K562 (cell line): ENCODE data around the gene NACC1. TPM values are rescaled to one million over a fixed set of nuclear protein-coding genes. Genes with fewer than 3 reads are reported as not detected.

ENCODE experiments used
- ARID1B ChIP-seq: fragments of 450-650 bp; IDR thresholded peaks from 2 replicates; pipeline ENCODE4 v1.6.1; 2016; ENCODE audit warnings: antibody characterized with exemption, mild to moderate bottlenecking, inconsistent platforms
- CREM ChIP-seq: IDR thresholded peaks from 2 replicates; pipeline ENCODE4 v1.6.1; 2014; ENCODE audit warnings: antibody characterized with exemption, low read depth
- ELF4 ChIP-seq: fragments of 450-650 bp; formaldehyde crosslinking; IDR thresholded peaks from 2 replicates; pipeline ENCODE4 v1.4.0; 2022; ENCODE audit warnings: missing genetic modification characterization
- FOXK2 ChIP-seq, 2 experiments: fragments of 450-650 bp; IDR thresholded peaks in 1 of 2; conservative IDR thresholded peaks in 1 of 2; 2 replicates each; pipeline ENCODE4 v1.6.1; 2016; ENCODE audit warnings: low read depth in 2 of 2, mild to moderate bottlenecking in 1 of 2
- L3MBTL2 ChIP-seq: fragments of 450-650 bp; IDR thresholded peaks from 2 replicates; pipeline ENCODE4 v1.6.1; 2016; ENCODE audit warnings: mild to moderate bottlenecking, moderate library complexity
- MAZ ChIP-seq, 2 experiments: fragments of 450-650 bp in 1 of 2; sonication (generic) in 1 of 2; formaldehyde crosslinking; IDR thresholded peaks in 1 of 2; conservative IDR thresholded peaks in 1 of 2; 2 replicates each; pipeline versions ENCODE4 v1.4.0 to v1.5.0; 2020; ENCODE audit warnings: mild to moderate bottlenecking in 1 of 2, missing genetic modification reagents in 1 of 2
- RBM14 ChIP-seq: fragments of 200-400 bp; formaldehyde crosslinking; IDR thresholded peaks from 2 replicates; pipeline ENCODE4 v1.6.1; 2018; ENCODE audit warnings: low read depth, mild to moderate bottlenecking, low read length, moderate library complexity, borderline replicate concordance; ENCODE audit not compliant: insufficient read depth
- SIN3B ChIP-seq: fragments of 450-650 bp; IDR thresholded peaks from 2 replicates; pipeline ENCODE4 v1.6.1; 2017; ENCODE audit warnings: low read depth, mild to moderate bottlenecking, moderate library complexity
- STAG1 ChIP-seq: sonication (generic); formaldehyde crosslinking; IDR thresholded peaks from 2 replicates; pipeline ENCODE4 v1.5.0; 2020; ENCODE audit warnings: missing genetic modification reagents, borderline replicate concordance
- WHSC1 ChIP-seq: IDR thresholded peaks from one replicate; pipeline ENCODE4 v1.6.1; 2012; ENCODE audit warnings: low read length, control low read depth, inconsistent platforms
- YY1 ChIP-seq, 3 experiments: IDR thresholded peaks; 2 replicates each; pipeline ENCODE4 v1.6.1; 2011; ENCODE audit warnings: low read length in 2 of 3, mild to moderate bottlenecking in 2 of 3, moderate library complexity in 2 of 3, borderline replicate concordance in 1 of 3, control low read depth in 1 of 3, low read depth in 1 of 3; ENCODE audit not compliant: insufficient read depth in 3 of 3, insufficient replicate concordance in 2 of 3, control insufficient read depth in 1 of 3, insufficient read length in 1 of 3; ENCODE audit errors: extremely low read depth in 1 of 3
- ZBTB26 ChIP-seq: fragments of 450-650 bp; formaldehyde crosslinking; IDR thresholded peaks from 2 replicates; pipeline ENCODE4 v1.4.0; 2022; ENCODE audit warnings: missing genetic modification characterization
- ZFP36 ChIP-seq: fragments of 150-350 bp; IDR thresholded peaks from 2 replicates; pipeline ENCODE4 v1.6.1; 2018; ENCODE audit warnings: low read length, low read depth; ENCODE audit not compliant: partially characterized antibody
- ZNF146 ChIP-seq: IDR thresholded peaks from one replicate; pipeline ENCODE4 v1.6.1; 2018; ENCODE audit warnings: missing compliant biosample characterization; ENCODE audit not compliant: unreplicated experiment
- polyA plus RNA-seq, 8 experiments: library from polyadenylated mRNA; depleted of rRNA in 4 of 8; stranded (reverse) in 5 of 8; unstranded in 3 of 8; fragments of >200 nt; fragmentation: Nextera tagmentation in 2 of 8; fragmentation: Illumina TruSeq in 1 of 8; extraction: Ambion mirVana in 2 of 8; extraction: Trizol in 1 of 8; gene quantifications; 2 replicates each; pipeline versions ENCODE4 v1.2.1 to v1.2.3, GENCODE V29; 2011 to 2014; ENCODE audit warnings: inconsistent platforms in 1 of 8, missing spikeins in 1 of 8
- total RNA-seq, 7 experiments: library from RNA; depleted of rRNA in 6 of 7; stranded (reverse); fragments of >200 nt in 6 of 7; fragmentation: Illumina TruSeq in 2 of 7; extraction: Trizol in 2 of 7; gene quantifications; 2 replicates each; pipeline versions ENCODE4 v1.2.1 to v1.2.3, GENCODE V29; 2011 to 2021; ENCODE audit warnings: low replicate concordance in 1 of 7
- TF ChIP-seq, protein P1 (sequence below), 2 experiments: fragments of 450-650 bp in 1 of 2; IDR thresholded peaks; 2 replicates each; pipeline ENCODE4 v1.6.1; 2011 to 2017; ENCODE audit warnings: low read depth in 2 of 2, antibody characterized with exemption in 1 of 2, borderline replicate concordance in 1 of 2, low read length in 1 of 2, mild to moderate bottlenecking in 1 of 2, mixed read lengths in 1 of 2; ENCODE audit not compliant: control insufficient read depth in 1 of 2
- TF ChIP-seq, protein P2 (sequence below): fragments of 450-650 bp; IDR thresholded peaks from 2 replicates; pipeline ENCODE4 v1.6.1; 2016; ENCODE audit warnings: mild to moderate bottlenecking

The NACC1 gene
- total and polyA plus RNA-seq, 9 of the 15 experiments (the other 6 are each of a cell fraction or from before 2014, with no cell fraction given), result 0.04 to 96.6 (median 25.8) TPM

DNA sequence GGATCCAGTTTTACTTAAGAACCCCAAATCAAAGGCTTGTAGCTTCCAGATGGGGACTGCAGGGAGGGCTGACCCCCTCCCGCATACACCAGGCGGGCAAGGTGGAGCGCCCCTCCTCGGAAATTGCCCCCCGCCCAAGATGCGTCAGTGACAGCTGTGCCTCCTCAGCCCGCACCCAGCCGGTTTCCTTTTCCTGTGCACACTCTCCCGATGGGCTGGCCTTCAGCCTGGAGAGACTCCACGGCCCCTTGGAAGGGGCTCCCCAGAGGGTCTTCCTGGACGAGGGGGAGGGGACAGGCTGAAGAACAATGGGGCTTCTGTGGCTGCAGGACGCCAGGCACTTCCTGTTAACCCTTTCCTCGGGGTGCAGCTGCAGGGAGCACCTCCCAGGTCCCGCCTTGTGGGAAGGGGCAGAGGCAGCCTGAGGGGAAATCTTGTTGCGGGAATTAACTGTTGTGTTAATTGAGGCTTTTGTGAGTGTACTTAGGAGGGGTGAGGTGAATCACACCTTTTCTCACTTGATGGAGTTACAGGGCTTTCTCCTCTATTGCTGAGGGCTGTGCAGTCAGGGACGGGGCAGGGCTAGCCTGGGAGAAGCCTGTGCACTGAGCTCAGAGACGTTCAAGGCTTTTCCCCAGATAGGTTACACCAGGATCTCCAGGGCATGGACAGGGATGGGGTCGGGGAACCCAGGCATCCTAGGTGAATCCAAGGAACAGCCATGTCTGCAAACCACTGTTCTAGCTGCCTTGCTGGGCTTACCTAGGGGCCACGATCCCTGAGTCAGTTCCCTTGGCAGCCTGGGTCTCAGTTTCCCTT is 46.5 kb downstream of the NACC1 start (continued):
- TF ChIP-seq, protein P1, sequence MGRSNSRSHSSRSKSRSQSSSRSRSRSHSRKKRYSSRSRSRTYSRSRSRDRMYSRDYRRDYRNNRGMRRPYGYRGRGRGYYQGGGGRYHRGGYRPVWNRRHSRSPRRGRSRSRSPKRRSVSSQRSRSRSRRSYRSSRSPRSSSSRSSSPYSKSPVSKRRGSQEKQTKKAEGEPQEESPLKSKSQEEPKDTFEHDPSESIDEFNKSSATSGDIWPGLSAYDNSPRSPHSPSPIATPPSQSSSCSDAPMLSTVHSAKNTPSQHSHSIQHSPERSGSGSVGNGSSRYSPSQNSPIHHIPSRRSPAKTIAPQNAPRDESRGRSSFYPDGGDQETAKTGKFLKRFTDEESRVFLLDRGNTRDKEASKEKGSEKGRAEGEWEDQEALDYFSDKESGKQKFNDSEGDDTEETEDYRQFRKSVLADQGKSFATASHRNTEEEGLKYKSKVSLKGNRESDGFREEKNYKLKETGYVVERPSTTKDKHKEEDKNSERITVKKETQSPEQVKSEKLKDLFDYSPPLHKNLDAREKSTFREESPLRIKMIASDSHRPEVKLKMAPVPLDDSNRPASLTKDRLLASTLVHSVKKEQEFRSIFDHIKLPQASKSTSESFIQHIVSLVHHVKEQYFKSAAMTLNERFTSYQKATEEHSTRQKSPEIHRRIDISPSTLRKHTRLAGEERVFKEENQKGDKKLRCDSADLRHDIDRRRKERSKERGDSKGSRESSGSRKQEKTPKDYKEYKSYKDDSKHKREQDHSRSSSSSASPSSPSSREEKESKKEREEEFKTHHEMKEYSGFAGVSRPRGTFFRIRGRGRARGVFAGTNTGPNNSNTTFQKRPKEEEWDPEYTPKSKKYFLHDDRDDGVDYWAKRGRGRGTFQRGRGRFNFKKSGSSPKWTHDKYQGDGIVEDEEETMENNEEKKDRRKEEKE (IDR thresholded peaks at IDR 0.05; ENCODE audit: borderline replicate concordance in 1 of 2, control insufficient read depth in 1 of 2, low read depth in 2 of 2, low read length in 1 of 2), result no peak
- TF ChIP-seq SIN3B, result no peak
- TF ChIP-seq ZBTB26, result 0 out of 2 replicates have a peak, but pooled peaks have one; percentile 27
- TF ChIP-seq L3MBTL2, result peak; percentile 48; the same call in 1 of the 2 replicates
- TF ChIP-seq ZNF146, result no peak
- no peak for TF ChIP-seq WHSC1
- TF ChIP-seq FOXK2 (conservative IDR thresholded peaks at IDR 0.05 in 1 of 2, IDR thresholded peaks at IDR 0.05 in 1 of 2; ENCODE audit: low read depth in 2 of 2), result no peak
- no peak for TF ChIP-seq YY1 (IDR thresholded peaks at IDR 0.05; ENCODE audit: borderline replicate concordance in 1 of 3, control insufficient read depth in 1 of 3, extremely low read depth in 1 of 3, insufficient read depth in 3 of 3, insufficient read length in 1 of 3, insufficient replicate concordance in 2 of 3, low read depth in 1 of 3, low read length in 2 of 3)
- no peak; the same call in 1 of the 2 replicates for TF ChIP-seq ARID1B
- no peak for TF ChIP-seq ELF4
- no peak for TF ChIP-seq RBM14
- peak; percentile 21; the same call in 1 of the 2 replicates for TF ChIP-seq CREM
- no peak for TF ChIP-seq STAG1
- TF ChIP-seq ZFP36, result no peak
- TF ChIP-seq, protein P2, sequence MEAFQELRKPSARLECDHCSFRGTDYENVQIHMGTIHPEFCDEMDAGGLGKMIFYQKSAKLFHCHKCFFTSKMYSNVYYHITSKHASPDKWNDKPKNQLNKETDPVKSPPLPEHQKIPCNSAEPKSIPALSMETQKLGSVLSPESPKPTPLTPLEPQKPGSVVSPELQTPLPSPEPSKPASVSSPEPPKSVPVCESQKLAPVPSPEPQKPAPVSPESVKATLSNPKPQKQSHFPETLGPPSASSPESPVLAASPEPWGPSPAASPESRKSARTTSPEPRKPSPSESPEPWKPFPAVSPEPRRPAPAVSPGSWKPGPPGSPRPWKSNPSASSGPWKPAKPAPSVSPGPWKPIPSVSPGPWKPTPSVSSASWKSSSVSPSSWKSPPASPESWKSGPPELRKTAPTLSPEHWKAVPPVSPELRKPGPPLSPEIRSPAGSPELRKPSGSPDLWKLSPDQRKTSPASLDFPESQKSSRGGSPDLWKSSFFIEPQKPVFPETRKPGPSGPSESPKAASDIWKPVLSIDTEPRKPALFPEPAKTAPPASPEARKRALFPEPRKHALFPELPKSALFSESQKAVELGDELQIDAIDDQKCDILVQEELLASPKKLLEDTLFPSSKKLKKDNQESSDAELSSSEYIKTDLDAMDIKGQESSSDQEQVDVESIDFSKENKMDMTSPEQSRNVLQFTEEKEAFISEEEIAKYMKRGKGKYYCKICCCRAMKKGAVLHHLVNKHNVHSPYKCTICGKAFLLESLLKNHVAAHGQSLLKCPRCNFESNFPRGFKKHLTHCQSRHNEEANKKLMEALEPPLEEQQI, result no peak
- peak; percentile 67 to 70; a peak in 3 of 4 replicates for TF ChIP-seq MAZ (CRISPR knock-in tag; conservative IDR thresholded peaks at IDR 0.05 in 1 of 2, IDR thresholded peaks at IDR 0.05 in 1 of 2)
